Left colon (tissue), 2 donors: ENCODE results near the gene ONECUT3. TPM values are rescaled to one million over a fixed set of nuclear protein-coding genes. Genes with fewer than 3 reads are reported as not detected.

Experiments
- ATAC-seq: fragments of 200-7000 bp; cut with Tn5 transposase; one replicate; pipeline ENCODE4 v1.9.1; 2020; ENCODE audit warnings: mild to moderate bottlenecking, moderate library complexity
- DNase-seq, 2 donors: peaks; one replicate each; pipeline ENCODE4 v3.0.0-alpha.2; 2020
- intact Hi-C, 2 donors: fragments of 100-400 bp; cut with DNase I in 1 of 2; cut with micrococcal nuclease in 1 of 2; formaldehyde crosslinking; loops; one replicate each; pipeline versions ENCODE4 v1.11.2 to v1.14.0; 2022; cut with DNase I, micrococcal nuclease
- total RNA-seq, 2 donors: library from RNA; stranded (reverse); fragmentation: NEBNext Ultra II Directional; extraction: Animal tissue kit (Norgen Biotek cat#: 25700); gene quantifications; one replicate each; pipeline ENCODE4 v1.2.1, GENCODE V29; 2021
- donor health status: DM: no; HTN: no; CAD: no.
- donor health status: DM: yes; HTN: yes; CAD: no.

The ONECUT3 gene
- total RNA-seq, 2 donors from 2014 or later: not detected

DNA sequence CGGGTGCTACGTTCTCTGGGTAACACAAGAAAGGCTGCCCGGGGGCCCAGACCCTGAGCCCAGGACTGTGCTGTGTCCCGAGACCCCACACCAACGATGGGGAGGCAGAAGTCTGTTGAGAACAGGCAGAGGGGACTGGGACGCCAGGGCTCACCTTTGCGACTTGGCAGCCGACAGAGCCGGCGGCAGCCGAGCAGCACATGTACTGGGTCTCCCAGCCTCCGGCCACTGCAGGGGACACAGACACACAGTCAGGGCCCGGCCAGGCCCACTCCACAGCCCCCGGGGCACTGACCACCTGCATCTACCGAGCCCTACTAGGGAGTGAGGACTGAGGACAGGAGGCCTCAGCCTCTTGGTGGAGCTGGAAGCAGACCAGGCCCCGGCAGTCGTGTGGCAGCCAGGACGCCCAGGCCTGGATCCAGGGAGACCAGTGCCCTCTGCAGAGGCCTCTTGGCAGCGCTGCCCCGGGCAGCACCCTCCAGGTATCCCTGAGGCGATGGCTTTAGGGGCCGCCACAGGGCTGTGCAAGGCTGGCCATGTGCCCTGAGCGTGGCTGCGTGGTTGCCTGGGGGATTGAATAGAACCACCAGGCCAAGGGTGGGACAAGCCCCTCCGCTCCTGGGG is 64.4 kb downstream of the ONECUT3 start:
- DNase-seq (no peak), ATAC-seq (no peak)
- intact Hi-C loops: no loop called here

DNA sequence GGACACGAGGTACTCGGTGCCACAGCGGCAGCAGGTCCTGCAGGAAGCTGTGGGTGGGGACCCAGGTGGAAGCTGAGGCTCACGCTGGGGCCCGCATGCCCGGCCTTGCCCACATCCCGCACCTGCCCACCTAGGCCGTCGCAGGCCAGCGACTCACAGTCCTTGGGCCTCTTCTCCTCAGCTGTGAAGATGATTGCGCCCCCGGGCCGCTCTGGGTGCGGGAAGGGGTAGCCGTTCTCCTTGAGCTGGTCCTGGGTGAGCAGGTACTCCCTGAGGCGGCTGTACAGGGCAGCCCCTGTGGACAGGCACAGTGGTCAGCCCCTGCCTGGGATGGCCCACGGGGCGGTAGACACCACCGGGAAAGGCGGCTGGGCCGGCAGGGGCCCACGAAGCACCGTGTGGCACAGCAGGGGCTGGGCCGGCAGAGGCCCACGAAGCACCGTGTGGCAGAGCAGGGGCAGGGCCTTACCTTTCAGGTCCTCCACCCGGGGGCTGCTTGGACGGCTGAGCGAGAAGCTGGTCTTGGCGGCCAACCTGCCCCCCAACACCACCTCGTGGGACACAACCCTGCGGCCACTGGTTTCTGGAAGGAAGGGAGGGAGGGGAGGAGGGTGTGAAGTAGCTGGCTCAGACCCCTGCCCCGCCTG is 65.4 kb downstream of the ONECUT3 start:
- ATAC-seq: no peak
- intact Hi-C loops: no loop called here
- no peak for DNase-seq

DNA sequence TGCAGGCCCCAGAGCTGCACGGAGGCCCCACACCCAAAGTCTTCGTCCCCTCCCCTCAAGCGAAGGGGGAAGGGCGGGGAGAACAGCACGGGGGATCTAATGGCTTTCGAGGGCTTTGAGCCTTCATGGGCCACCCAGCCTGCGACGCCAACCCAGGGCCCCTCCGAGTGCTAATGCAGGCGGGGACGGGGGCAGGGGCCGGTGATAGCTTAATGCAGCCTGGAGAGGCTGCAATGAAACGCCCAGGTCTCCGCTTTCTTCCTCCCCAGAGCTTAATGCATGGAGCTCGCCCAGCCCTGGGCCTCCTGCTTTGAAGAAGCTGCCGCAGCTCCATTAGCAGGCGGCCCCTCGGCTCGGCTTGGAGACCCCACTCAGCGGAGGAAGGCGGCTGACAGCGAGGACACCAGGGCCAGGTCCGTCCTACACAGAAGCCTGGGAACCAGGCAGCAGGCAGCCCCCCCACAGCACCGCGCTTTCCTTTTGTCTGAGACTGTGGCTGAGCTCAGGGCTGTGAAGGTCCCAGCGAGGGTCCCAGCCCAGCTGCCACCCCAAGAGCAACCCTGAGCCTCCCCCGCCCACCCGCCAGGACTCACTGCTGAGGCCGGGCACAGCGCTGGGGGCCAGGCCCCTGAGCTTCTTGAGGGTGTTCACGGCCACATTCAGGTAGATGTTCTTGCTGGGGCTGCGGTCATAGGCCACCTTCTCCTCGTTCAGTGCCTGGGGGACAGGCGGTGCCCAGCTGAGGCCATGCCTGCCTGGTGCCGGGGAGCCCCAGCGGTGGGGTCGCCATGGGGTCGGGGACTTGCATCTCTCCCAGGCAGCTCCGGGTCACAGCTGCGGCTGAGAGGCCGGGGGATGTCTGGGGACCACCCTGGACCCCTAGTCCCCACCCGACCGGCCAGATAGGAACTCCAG is 66.3 kb downstream of the ONECUT3 start:
- ATAC-seq (no peak), DNase-seq (no peak)
- intact Hi-C loops: no loop called here

DNA sequence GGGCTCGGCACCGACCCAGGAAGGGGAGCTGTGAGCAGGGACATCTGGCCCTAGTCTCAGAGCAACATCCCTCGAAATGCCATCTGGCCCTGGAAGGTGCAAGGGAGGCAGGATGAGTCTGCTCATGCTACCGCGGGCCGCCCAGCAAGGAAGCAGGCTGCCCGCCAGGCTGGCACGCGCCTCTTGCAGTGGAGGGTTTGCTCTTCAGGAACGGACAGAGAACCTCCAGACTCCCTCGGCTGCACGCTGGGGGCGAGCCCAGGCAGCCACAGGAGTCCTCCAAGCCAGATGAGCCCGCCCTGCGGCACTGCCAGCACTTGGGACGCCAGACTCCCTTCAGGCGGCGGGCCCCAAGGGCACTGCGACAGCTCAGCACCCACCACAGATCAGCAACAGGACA is 68.9 kb downstream of the ONECUT3 start:
- no peak for DNase-seq
- intact Hi-C loops: no loop called here
- no peak for ATAC-seq

DNA sequence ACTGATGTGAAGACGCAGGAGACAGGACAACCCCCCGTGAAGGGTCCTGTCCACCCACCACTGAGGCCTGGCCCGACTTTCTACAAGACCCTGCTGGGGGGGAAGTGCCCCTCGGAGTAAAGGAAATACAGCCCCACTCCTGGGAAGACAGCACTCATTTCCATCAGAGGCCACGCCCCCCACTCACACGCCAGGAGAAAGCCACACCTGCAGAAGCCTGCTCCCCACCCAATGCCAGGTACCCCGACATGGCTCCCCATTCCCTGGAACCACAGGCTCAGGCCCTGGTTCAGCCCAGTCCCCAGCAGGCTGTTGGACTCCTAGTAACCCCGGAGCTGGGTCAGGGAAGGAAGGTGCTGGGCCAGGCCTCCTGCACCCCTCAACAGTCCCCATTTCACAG is 69.7 kb downstream of the ONECUT3 start:
- ATAC-seq (no peak), DNase-seq (no peak)
- intact Hi-C loops: no loop called here

DNA sequence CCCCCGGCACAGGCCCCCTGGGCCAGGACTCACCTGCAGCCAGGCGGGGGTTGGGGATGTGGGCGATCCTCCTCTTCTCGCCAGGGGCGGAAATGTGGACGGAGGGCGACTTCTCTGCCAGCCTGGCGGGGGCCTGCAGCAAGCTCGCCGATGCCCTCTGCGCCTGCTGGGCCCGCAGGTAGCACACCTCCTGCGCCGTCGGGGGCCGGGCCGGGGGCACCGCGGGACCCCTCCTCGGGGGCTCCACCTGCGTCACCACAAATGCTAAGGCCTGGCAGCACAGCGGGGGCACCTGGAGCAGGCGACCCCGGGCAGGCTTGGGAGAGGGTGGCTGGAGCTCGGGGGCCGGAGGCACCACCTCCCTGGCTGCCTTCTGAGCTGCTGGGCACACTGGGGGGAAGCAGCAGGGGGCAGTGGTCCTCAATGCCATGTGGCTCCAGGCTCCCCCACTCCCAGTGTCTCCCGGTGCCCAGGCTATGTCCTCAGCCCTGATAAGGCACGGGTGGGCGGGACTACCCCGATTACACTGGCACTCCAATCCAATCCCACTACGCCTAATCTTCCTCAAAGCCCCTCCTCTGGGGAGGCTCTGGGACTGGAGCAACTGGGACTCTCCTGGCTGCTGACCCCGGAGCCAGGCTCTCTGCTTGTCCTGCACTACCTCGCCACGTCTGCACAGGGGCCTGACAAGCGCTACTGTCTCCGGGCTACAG is 70.4 kb downstream of the ONECUT3 start:
- intact Hi-C loops: no loop called here
- ATAC-seq: no peak
- no peak for DNase-seq

DNA sequence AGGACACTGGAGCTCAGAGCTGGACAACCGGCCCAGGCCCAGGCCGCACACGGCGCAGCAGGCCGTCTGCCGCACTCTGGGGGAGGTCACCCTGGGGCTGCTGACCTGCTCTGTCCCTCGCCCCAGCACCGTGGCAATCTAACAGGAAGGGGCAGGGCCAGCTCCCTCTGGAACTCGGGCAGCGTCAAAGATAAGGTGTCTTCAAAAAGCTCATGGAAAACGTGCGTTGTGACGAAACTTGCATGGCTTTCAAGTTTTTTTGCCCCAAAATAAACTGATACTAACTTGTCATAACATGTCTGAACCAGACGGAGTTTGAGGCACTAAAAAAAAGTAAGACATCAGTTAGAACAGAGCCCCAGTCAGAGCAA is 70.9 kb downstream of the ONECUT3 start:
- ATAC-seq (no peak), DNase-seq (no peak)
- intact Hi-C loops: no loop called here

DNA sequence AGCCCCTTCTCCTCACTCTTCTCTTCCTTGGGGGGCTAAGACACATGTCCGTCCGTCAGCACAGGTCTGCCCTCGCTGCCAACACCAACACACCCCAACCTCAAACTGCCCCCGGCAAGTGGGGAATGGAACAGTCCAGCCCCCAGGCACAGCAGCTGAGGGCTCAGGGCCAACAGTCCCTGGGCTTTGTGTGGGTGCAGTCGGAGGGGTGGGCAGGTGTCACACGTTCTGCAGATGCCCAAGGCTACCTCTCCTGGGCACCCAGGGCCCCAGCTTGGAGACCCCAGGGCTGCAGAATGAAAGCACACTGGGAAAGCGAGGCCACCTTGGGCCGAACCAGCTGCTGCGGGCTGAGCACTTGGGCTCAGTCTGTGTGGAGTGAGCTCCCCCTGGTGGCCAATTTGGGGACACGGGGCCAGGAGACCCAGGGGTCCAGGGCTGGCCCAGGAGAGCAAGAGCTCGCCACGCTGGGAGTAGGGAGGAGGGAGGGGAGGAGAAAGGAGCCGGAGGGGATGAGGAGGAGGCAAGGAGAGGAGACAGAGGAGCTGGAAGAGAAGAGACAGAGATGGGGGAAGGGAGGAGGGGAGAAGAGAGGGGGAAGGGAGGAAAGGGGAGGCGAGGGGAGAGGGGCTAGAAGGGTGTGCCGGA is 72.7 kb downstream of the ONECUT3 start:
- intact Hi-C loops: no loop called here
- ATAC-seq (peak; percentile 62), DNase-seq (peak; percentile 62 to 83)

DNA sequence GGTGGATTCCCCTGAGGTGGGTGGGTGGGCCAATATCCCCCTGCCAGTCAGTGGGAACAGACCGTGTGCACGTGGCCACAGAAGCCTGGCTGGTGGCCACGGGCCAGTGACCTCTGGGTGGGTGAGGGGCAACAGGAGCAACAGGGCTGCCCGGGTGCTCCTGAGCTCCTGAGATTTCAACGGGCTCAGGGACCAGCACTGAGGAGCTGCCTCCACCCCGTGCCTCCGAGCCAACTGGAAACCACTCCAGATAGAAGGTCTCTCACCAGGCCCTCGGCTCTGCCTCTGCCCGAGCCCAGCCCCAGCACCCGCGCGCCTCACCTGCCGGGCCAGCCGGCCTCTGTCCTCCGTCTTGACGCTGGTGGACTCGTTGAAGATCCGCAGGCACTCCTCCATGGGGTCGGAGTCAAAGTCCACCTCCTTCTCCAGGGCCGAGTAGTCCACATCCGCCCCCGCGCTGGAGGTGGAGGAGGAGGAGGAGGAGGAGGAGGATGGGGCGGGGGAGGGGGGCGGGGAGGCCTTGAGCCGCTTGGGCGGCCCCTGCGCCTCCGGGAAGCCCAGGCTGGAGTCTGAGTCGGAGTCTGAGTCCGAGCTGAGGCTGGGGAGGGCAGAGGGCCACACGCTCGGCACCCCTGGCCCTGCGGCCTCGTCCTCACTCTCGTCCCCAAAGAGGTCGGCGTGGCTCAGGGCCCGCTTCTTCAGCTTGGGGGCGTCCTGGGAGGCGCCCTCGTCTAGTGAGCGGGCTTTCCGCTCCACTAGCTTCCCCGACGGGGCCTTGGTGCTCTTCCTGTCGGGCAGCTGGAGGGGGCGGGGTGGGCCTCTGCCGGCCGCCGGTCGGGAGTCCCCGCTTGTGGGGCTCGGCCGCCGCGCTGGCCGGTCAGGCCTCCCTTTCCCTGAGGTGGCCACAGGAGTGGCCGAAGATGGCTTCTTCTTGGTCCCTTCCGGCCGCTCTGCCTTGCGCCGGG is 73.5 kb downstream of the ONECUT3 start:
- DNase-seq (no peak), ATAC-seq (peak; percentile 26)
- intact Hi-C loops: no loop called here

DNA sequence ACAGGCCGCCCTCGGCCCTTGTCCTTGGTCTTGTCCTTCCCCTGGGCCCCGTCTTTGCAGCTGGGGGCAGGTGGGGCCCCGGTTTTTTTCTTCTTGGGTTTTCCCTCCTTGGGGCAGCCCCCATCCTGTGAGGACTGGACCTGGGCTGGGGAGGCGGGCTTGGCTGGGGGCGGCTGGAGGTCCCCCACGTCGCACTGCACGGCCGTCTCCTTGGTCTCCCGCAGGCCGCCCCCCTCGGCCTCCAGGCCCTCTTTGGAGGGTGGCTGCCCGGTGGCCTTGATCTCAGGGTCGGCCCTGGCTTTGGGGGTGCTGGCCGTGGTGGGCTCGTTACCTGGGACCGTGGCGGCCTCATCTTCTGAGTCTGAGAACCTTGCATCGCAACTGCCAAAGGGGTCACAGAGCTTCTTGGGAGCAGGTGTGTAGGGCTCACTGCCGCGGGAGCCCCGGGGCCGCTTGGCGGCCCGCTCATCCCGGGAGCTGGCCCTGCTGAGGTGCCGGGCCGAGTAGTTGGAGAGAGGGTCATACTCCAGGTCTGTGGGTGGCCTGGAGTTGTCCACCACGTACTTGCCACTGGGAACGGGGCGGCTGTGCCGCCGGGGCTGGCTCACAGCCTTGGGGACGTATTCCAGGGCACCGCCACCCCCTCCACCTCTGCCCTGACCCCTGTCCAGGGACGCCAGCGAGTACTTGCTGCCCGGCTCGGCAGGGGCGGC is 74.4 kb downstream of the ONECUT3 start:
- intact Hi-C loops: no loop called here
- ATAC-seq (no peak), DNase-seq (no peak)

DNA sequence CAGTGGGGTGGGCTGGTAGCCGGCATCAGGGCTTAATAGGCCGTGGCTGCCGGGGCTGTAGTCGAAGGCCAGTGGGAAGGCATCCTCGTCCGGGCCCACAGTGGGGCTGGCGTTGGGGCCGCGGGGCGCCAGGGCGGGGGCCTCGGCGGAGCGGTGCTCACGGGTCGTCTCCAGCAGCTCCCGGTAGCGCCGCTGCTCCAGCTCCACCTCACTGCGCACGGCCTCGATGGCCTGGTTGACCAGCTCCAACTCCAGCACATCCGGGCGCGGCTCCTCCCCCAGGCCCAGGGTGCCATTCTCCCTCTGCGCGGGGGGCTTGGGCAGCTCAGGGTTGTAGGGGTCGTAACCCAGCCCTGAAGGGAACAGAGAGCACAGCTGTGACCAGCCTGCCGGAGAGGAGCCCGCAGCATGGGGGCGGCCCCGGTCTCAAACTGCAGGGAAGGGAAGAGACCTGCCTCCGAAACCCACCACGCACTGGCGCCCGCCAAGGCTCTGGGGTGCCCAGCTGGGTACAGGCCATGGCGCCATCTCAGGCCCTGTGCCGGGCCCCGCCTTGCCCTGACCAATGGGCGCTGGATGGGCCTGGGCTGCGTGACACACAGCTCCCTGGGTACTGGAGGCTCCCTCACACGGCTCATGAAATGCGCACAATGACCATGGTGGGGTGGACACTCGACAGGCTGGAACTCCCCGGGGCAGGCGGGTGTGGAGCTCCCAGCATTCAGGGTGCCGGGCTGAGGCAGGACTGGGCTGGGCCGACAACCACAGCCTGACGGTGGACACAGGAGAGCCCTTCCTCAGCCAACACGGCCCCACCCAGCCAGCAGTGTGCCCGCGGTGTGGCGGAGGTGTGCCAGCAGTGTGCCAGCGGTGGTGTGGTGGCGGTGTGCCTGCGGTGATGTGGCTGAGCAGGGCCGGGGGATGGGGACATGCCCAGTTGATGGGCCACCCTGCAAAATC is 75.3 kb downstream of the ONECUT3 start:
- intact Hi-C loops: no loop called here

DNA sequence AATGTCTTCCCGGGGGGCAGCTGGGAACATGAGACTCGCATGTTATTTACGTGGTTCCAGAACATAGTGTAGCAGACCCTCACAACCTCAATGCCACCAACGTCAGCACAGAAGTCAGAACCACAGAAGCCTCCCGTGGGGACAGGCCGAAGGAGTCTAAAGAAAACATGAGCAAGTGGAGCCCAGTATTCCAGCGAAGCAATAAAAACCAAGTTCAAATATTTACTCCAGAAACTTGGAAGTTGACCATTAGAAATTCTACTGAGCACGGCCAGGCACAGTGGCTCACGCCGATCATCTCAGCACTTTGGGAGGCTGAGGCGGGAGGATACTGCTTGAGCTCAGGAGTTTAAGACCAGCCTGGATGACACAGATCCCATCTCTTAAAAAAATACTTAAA is 76.7 kb downstream of the ONECUT3 start:
- ATAC-seq: peak; percentile 20
- intact Hi-C loops: no loop called here

More for the DNA sequence above, 75.3 kb downstream of the ONECUT3 start:
- DNase-seq: peak in 1 of 2 donors; percentile 50
- ATAC-seq: peak; percentile 66

DNA sequence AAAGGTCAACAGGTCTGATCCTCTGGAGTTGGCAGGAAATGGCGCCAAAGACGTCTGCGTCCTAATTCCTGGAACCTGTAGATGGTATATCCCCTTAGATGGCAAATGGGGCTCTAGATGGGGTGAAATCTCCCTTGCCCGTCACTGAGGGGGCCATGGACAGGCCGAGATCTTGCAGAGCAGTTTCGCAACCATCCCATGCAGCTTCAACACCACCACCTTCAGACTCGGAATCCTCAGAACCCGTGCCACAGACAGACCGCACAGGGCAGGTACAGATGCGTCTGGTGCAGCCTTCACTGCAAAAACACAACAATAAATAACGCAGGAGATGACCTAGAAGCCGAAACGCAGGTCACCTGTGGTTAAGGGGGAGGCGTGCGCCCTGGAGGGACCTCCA is 77.3 kb downstream of the ONECUT3 start:
- intact Hi-C loops: no loop called here

More for the DNA sequence above, 76.7 kb downstream of the ONECUT3 start:
- no peak for DNase-seq

More for the DNA sequence above, 77.3 kb downstream of the ONECUT3 start:
- DNase-seq: no peak
- ATAC-seq: no peak
